Measurements from ENCODE around the gene MICAL3. TPM values are rescaled to one million over a fixed set of nuclear protein-coding genes. Genes with fewer than 3 reads are reported as not detected.

Gene MICAL3
- total and polyA plus RNA-seq, 9 of the 15 experiments (the other 6 are each of a cell fraction or from before 2014, with no cell fraction given): 0.53 to 32.1 (median 12.3) TPM

GRCh38 chr22:17830043-17830961, 194.1 kb downstream of the MICAL3 start (continued):
- TF ChIP-seq ZNF398 (CRISPR knock-in tag; IDR thresholded peaks at IDR 0.05) (no peak), SRSF1 (IDR thresholded peaks at IDR 0.05; ENCODE audit: low read depth, low read length) (no peak), FOXK1 (CRISPR knock-in tag; IDR thresholded peaks at IDR 0.05; ENCODE audit: borderline replicate concordance) (0 out of 2 replicates have a peak, but pooled peaks have one; percentile 25), NCOR1 (IDR thresholded peaks at IDR 0.05) (no peak), ETV1 (tag; conservative IDR thresholded peaks at IDR 0.05; ENCODE audit: low read depth) (no peak), CREB3L1 (IDR thresholded peaks at IDR 0.05; ENCODE audit: borderline replicate concordance, low read depth) (no peak), SMC3 (conservative IDR thresholded peaks at IDR 0.05; ENCODE audit: insufficient read depth, low read depth, low read length) (peak; percentile 100), REST (IDR thresholded peaks at IDR 0.05; ENCODE audit: borderline replicate concordance) (peak; percentile 93), REST (CRISPR knock-in tag; IDR thresholded peaks at IDR 0.05; ENCODE audit: low read depth) (no peak), TCFL5 (CRISPR knock-in tag; conservative IDR thresholded peaks at IDR 0.05) (no peak), MTA3 (IDR thresholded peaks at IDR 0.05; ENCODE audit: borderline replicate concordance) (peak; percentile 54; the same call in 1 of the 2 replicates), POU5F1 (IDR thresholded peaks at IDR 0.05; ENCODE audit: borderline replicate concordance, low read depth, low read length, partially characterized antibody) (no peak)

Data from K562 (cell line).